Measurements from ENCODE around the gene CBARP. TPM values are rescaled to one million over a fixed set of nuclear protein-coding genes. Genes with fewer than 3 reads are reported as not detected.
A peak's percentile ranks its signal among the peaks of the same experiment; 100 is the strongest.

Gene CBARP
- total and polyA plus RNA-seq, 4 donors: 0.05 to 0.25 (median 0.06) TPM; not detected in 1

DNA sequence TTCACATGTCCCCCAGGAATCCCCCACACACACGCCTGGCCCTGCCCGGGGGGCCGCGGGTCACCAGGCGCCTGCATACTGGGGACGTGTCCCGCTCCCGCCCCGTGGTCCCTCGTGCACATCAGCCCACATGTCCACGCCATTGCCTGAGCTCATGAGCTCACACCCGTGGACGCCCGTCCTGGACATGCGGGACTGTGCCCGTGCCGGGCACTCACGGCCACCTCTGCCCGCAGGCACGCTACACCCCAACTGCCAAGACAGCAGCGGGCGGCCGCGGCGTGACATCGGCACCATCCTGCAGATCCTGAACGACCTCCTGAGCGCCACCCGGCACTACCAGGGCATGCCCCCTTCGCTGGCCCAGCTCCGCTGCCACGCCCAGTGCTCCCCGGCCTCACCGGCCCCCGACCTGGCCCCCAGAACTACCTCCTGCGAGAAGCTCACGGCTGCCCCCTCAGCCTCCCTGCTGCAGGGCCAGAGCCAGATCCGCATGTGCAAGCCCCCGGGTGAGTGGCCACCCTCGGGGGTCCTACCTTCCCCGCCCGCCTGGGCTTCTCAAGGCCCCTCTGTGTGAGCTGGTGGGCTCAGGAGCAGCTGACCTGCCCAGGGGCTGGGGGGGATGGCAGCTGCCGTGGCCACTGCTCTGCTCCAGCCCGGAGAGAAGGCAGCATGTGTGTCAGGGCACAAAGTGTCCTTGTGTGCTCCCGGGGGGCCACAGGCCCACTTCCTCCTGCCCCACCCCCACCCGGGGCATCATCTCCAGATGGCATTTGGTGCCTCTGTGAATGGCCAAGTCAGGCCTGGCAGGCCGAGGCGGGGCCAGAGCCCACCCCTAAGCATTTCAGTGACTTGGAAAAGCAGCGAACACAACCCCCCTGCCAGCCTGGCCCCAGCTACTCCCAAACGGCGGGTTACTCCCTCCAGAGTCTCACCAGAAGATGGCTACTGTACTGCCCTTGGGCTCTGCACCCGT lies 17.7 kb upstream of the CBARP start:
- Histone ChIP-seq H3K4me1 (ENCODE audit: control insufficient read depth in 4 of 4, insufficient read depth in 4 of 4, low read length in 3 of 4) (peaks cover 23 to 83% (median 54%) of the 10 kb centered on the region in 4 donors), H3K4me3 (ENCODE audit: low read depth in 1 of 3, low read length in 3 of 3) (no peak overlapping the region), H3K27me3 (ENCODE audit: control insufficient read depth in 4 of 4, insufficient read depth in 4 of 4, low read length in 3 of 4) (no peaks in the 10 kb centered on the region), H3K27ac (ENCODE audit: low read depth in 1 of 2, low read length in 2 of 2) (peak overlapping the region; percentile 90 to 97), H3K36me3 (ENCODE audit: control insufficient read depth in 4 of 4, insufficient read depth in 3 of 4, low read depth in 1 of 4, low read length in 3 of 4) (peaks cover 19 to 30% (median 21%) of the 10 kb centered on the region in 4 donors), H3K9me3 (ENCODE audit: control insufficient read depth in 4 of 4, low read length in 3 of 4) (no peaks in the 10 kb centered on the region), H3K9ac (ENCODE audit: low read depth in 1 of 2, low read length in 2 of 2) (no peak overlapping the region)
- WGBS: 87% methylated on average over 52 of the region's 52 CpGs
- no peak for DNase-seq (ENCODE audit: low spot score)
- TF ChIP-seq RAD21 (IDR thresholded peaks at IDR 0.05): no peak
- no peak for TF ChIP-seq FOXA1 (IDR thresholded peaks at IDR 0.05)
- TF ChIP-seq TAF1 (conservative IDR thresholded peaks at IDR 0.05): no peak
- TF ChIP-seq HNF4G (IDR thresholded peaks at IDR 0.05): no peak
- TF ChIP-seq YY1 (IDR thresholded peaks at IDR 0.05): no peak
- TF ChIP-seq, protein P1, sequence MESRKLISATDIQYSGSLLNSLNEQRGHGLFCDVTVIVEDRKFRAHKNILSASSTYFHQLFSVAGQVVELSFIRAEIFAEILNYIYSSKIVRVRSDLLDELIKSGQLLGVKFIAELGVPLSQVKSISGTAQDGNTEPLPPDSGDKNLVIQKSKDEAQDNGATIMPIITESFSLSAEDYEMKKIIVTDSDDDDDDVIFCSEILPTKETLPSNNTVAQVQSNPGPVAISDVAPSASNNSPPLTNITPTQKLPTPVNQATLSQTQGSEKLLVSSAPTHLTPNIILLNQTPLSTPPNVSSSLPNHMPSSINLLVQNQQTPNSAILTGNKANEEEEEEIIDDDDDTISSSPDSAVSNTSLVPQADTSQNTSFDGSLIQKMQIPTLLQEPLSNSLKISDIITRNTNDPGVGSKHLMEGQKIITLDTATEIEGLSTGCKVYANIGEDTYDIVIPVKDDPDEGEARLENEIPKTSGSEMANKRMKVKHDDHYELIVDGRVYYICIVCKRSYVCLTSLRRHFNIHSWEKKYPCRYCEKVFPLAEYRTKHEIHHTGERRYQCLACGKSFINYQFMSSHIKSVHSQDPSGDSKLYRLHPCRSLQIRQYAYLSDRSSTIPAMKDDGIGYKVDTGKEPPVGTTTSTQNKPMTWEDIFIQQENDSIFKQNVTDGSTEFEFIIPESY (IDR thresholded peaks at IDR 0.05): no peak
- TF ChIP-seq SP1 (IDR thresholded peaks at IDR 0.05): no peak
- no peak for TF ChIP-seq JUND (IDR thresholded peaks at IDR 0.05)
- no peak for TF ChIP-seq EGR1 (IDR thresholded peaks at IDR 0.05; ENCODE audit: low read depth in 2 of 2)
- TF ChIP-seq, protein P2, sequence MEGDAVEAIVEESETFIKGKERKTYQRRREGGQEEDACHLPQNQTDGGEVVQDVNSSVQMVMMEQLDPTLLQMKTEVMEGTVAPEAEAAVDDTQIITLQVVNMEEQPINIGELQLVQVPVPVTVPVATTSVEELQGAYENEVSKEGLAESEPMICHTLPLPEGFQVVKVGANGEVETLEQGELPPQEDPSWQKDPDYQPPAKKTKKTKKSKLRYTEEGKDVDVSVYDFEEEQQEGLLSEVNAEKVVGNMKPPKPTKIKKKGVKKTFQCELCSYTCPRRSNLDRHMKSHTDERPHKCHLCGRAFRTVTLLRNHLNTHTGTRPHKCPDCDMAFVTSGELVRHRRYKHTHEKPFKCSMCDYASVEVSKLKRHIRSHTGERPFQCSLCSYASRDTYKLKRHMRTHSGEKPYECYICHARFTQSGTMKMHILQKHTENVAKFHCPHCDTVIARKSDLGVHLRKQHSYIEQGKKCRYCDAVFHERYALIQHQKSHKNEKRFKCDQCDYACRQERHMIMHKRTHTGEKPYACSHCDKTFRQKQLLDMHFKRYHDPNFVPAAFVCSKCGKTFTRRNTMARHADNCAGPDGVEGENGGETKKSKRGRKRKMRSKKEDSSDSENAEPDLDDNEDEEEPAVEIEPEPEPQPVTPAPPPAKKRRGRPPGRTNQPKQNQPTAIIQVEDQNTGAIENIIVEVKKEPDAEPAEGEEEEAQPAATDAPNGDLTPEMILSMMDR (IDR thresholded peaks at IDR 0.05; ENCODE audit: low read depth, low read length, missing input control): no peak
- TF ChIP-seq, protein P3, sequence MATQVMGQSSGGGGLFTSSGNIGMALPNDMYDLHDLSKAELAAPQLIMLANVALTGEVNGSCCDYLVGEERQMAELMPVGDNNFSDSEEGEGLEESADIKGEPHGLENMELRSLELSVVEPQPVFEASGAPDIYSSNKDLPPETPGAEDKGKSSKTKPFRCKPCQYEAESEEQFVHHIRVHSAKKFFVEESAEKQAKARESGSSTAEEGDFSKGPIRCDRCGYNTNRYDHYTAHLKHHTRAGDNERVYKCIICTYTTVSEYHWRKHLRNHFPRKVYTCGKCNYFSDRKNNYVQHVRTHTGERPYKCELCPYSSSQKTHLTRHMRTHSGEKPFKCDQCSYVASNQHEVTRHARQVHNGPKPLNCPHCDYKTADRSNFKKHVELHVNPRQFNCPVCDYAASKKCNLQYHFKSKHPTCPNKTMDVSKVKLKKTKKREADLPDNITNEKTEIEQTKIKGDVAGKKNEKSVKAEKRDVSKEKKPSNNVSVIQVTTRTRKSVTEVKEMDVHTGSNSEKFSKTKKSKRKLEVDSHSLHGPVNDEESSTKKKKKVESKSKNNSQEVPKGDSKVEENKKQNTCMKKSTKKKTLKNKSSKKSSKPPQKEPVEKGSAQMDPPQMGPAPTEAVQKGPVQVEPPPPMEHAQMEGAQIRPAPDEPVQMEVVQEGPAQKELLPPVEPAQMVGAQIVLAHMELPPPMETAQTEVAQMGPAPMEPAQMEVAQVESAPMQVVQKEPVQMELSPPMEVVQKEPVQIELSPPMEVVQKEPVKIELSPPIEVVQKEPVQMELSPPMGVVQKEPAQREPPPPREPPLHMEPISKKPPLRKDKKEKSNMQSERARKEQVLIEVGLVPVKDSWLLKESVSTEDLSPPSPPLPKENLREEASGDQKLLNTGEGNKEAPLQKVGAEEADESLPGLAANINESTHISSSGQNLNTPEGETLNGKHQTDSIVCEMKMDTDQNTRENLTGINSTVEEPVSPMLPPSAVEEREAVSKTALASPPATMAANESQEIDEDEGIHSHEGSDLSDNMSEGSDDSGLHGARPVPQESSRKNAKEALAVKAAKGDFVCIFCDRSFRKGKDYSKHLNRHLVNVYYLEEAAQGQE (IDR thresholded peaks at IDR 0.05): no peak
- TF ChIP-seq, protein P4, sequence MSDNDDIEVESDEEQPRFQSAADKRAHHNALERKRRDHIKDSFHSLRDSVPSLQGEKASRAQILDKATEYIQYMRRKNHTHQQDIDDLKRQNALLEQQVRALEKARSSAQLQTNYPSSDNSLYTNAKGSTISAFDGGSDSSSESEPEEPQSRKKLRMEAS (IDR thresholded peaks at IDR 0.05): no peak
- TF ChIP-seq, protein P5, sequence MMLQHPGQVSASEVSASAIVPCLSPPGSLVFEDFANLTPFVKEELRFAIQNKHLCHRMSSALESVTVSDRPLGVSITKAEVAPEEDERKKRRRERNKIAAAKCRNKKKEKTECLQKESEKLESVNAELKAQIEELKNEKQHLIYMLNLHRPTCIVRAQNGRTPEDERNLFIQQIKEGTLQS (IDR thresholded peaks at IDR 0.05): no peak

Data from liver (tissue), 9 donors.